Mucosa of descending colon (tissue), 3 donors: Measurements from ENCODE around the gene KLF8. TPM values are rescaled to one million over a fixed set of nuclear protein-coding genes. Genes with fewer than 3 reads are reported as not detected.
A peak's percentile ranks its signal among the peaks of the same experiment; 100 is the strongest.

ENCODE experiments used
- ATAC-seq: fragments of 200-7000 bp; cut with Tn5 transposase; one replicate; pipeline ENCODE4 v1.9.1; 2020; ENCODE audit warnings: mild to moderate bottlenecking, moderate library complexity
- DNase-seq, 3 donors: peaks; one replicate each; pipeline ENCODE4 v3.0.0-alpha.2; 2020
- H3K36me3 ChIP-seq: fragments of 200-600 bp; one replicate; pipeline ENCODE4 v1.8.0; 2021; ENCODE audit warnings: low read depth, mild to moderate bottlenecking
- H3K4me1 ChIP-seq: fragments of 200-600 bp; one replicate; pipeline ENCODE4 v1.8.0; 2021; ENCODE audit warnings: low read depth, mild to moderate bottlenecking
- H3K4me3 ChIP-seq: fragments of 200-600 bp; one replicate; pipeline ENCODE4 v1.8.0; 2021; ENCODE audit warnings: mild to moderate bottlenecking
- H3K9me3 ChIP-seq: fragments of 200-600 bp; one replicate; pipeline ENCODE4 v1.8.0; 2021; ENCODE audit warnings: mild to moderate bottlenecking
- CTCF ChIP-seq: fragments of 200-600 bp; IDR thresholded peaks from one replicate; pipeline ENCODE4 v1.8.0; 2022; ENCODE audit warnings: antibody characterized with exemption, mild to moderate bottlenecking
- intact Hi-C, 2 donors: fragments of 100-400 bp; cut with DNase I in 1 of 2; cut with micrococcal nuclease in 1 of 2; formaldehyde crosslinking; loops; one replicate each; pipeline versions ENCODE4 v1.11.0 to v1.11.1; 2022; cut with DNase I, micrococcal nuclease
- total RNA-seq, 3 donors: library from RNA; stranded (reverse); fragmentation: NEBNext Ultra II Directional in 2 of 3; extraction: Animal tissue kit (Norgen Biotek cat#: 25700) in 2 of 3; gene quantifications; one replicate each; pipeline versions ENCODE4 v1.2.1 to v1.2.4, GENCODE V29; 2021 to 2023
- donor health status: DM: no; HTN: no; CAD: no; lungs with moderate emphysema.
- donor health status: DM: no; HTN: no; CAD: no.
- donor health status: DM: no; HTN: yes; CAD: no.

KLF8 gene
- total RNA-seq, 3 donors from 2014 or later = 3.0 to 9.2 (median 6.5) TPM

GRCh38 chrX:56279863-56280262, 47.7 kb downstream of the KLF8 start:
- TF ChIP-seq CTCF = no peak
- H3K9me3 ChIP-seq = no peaks in the 10 kb centered on the region
- H3K36me3 ChIP-seq = no peaks in the 10 kb centered on the region
- DNase-seq (no peak), ATAC-seq (no peak)
- H3K4me3 ChIP-seq = no peak overlapping the region
- no peaks in the 10 kb centered on the region for H3K4me1 ChIP-seq
- intact Hi-C loops = no loop called here

- Histone ChIP-seq H3K9me3 (no peaks in the 10 kb centered on the region), H3K4me3 (no peak overlapping the region), H3K36me3 (no peaks in the 10 kb centered on the region), H3K4me1 (no peaks in the 10 kb centered on the region)
- no peak for TF ChIP-seq CTCF
- DNase-seq = peak in 1 of 3 donors; percentile 2
- no peak for ATAC-seq
- intact Hi-C loops = no loop called here
Measured at GRCh38 chrX:56281789-56282188, 49.6 kb downstream of the KLF8 start.

- Histone ChIP-seq H3K36me3 (no peaks in the 10 kb centered on the region), H3K4me1 (no peaks in the 10 kb centered on the region), H3K4me3 (no peak overlapping the region), H3K9me3 (no peaks in the 10 kb centered on the region)
- ATAC-seq (no peak), DNase-seq (no peak)
- TF ChIP-seq CTCF = no peak
- intact Hi-C loops = no loop called here
Measured at GRCh38 chrX:56284269-56284668, 52.1 kb downstream of the KLF8 start.

GRCh38 chrX:56288608-56289007, 56.5 kb downstream of the KLF8 start:
- no peaks in the 10 kb centered on the region for H3K9me3 ChIP-seq
- intact Hi-C loops = no loop called here
- ATAC-seq (no peak), DNase-seq (no peak)
- H3K4me3 ChIP-seq = no peak overlapping the region
- no peaks in the 10 kb centered on the region for H3K36me3 ChIP-seq
- no peak for TF ChIP-seq CTCF
- H3K4me1 ChIP-seq = no peaks in the 10 kb centered on the region

- Histone ChIP-seq H3K9me3 (no peaks in the 10 kb centered on the region), H3K4me3 (no peak overlapping the region), H3K4me1 (no peaks in the 10 kb centered on the region), H3K36me3 (no peaks in the 10 kb centered on the region)
- DNase-seq (no peak), ATAC-seq (no peak)
- TF ChIP-seq CTCF = no peak
- intact Hi-C loops = no loop called here
Measured at GRCh38 chrX:56289449-56289848, 57.3 kb downstream of the KLF8 start.

- Histone ChIP-seq H3K4me1 (no peaks in the 10 kb centered on the region), H3K9me3 (no peaks in the 10 kb centered on the region), H3K36me3 (no peaks in the 10 kb centered on the region), H3K4me3 (no peak overlapping the region)
- no peak for TF ChIP-seq CTCF
- ATAC-seq (no peak), DNase-seq (no peak)
- intact Hi-C loops = no loop called here
Measured at GRCh38 chrX:56308726-56309125, 76.6 kb downstream of the KLF8 start.
